DOHH2 (cell line): ENCODE results near the gene RBBP8NL.
A peak's percentile ranks its signal among the peaks of the same experiment; 100 is the strongest.

Experiments
- H3F3A ChIP-seq: fragments of 200-600 bp; sonication (generic), shearing (Covaris generic); 2 replicates; pipeline ENCODE4 v1.6.0; 2016; ENCODE audit warnings: antibody characterized with exemption, mild to moderate bottlenecking; ENCODE audit not compliant: control insufficient read depth, insufficient read depth
- H3K27ac ChIP-seq: fragments of 200-600 bp; sonication (generic); 2 replicates; pipeline ENCODE4 v1.5.1; 2014; ENCODE audit warnings: low read depth, mild to moderate bottlenecking, low read length, moderate library complexity
- H3K27me3 ChIP-seq: fragments of 200-600 bp; sonication (generic); 2 replicates; pipeline ENCODE4 v1.6.1; 2014; ENCODE audit warnings: mild to moderate bottlenecking, low read length, mixed read lengths; ENCODE audit not compliant: control insufficient read depth
- H3K36me3 ChIP-seq: fragments of 200-600 bp; sonication (generic); 2 replicates; pipeline ENCODE4 v1.6.1; 2014; ENCODE audit warnings: mild to moderate bottlenecking, low read length, moderate library complexity, mixed read lengths; ENCODE audit not compliant: control insufficient read depth
- H3K4me1 ChIP-seq: fragments of 200-600 bp; sonication (generic); 2 replicates; pipeline ENCODE4 v1.6.1; 2014; ENCODE audit warnings: mild to moderate bottlenecking, low read length, mixed read lengths; ENCODE audit not compliant: control insufficient read depth
- H3K4me2 ChIP-seq: fragments of 200-600 bp; sonication (generic); 2 replicates; pipeline ENCODE4 v1.6.0; 2014; ENCODE audit warnings: mild to moderate bottlenecking, low read length, moderate library complexity
- H3K4me3 ChIP-seq: fragments of 200-600 bp; sonication (generic); 2 replicates; pipeline ENCODE4 v1.5.1; 2014; ENCODE audit warnings: mild to moderate bottlenecking, low read length, mixed read lengths
- H3K79me2 ChIP-seq: fragments of 200-600 bp; sonication (generic); 2 replicates; pipeline ENCODE4 v1.6.1; 2014; ENCODE audit warnings: mild to moderate bottlenecking, low read length, mixed read lengths; ENCODE audit not compliant: control insufficient read depth
- H3K9me2 ChIP-seq: fragments of 200-600 bp; sonication (generic); replicated peaks from 2 replicates; pipeline ENCODE4 v1.6.1; 2014; ENCODE audit warnings: mild to moderate bottlenecking, low read length, mixed read lengths; ENCODE audit not compliant: control insufficient read depth
- H3K9me3 ChIP-seq: fragments of 200-600 bp; sonication (generic); 2 replicates; pipeline ENCODE4 v1.6.1; 2014; ENCODE audit warnings: antibody characterized with exemption, low read length, mixed read lengths; ENCODE audit not compliant: control insufficient read depth, insufficient read depth
- H4K20me1 ChIP-seq: fragments of 200-600 bp; sonication (generic); 2 replicates; pipeline ENCODE4 v1.6.0; 2014; ENCODE audit warnings: low read depth, mild to moderate bottlenecking, antibody characterized with exemption, low read length, moderate library complexity; ENCODE audit not compliant: control insufficient read depth, insufficient read depth
- CTCF ChIP-seq: fragments of 200-600 bp; sonication (generic); IDR thresholded peaks from one replicate; pipeline ENCODE4 v1.5.1; 2014; ENCODE audit warnings: antibody characterized with exemption, mild to moderate bottlenecking, low read depth, low read length; ENCODE audit not compliant: poor library complexity, severe bottlenecking
- EZH2phosphoT487 ChIP-seq: fragments of 200-600 bp; sonication (generic); IDR thresholded peaks from 2 replicates; pipeline ENCODE4 v1.6.1; 2017; ENCODE audit warnings: borderline replicate concordance, mild to moderate bottlenecking, antibody characterized with exemption, low read length, moderate library complexity, mixed read lengths

Gene RBBP8NL

GRCh38 chr20:62413896-62414481, 13.3 kb downstream of the RBBP8NL start:
- TF ChIP-seq EZH2phosphoT487 (no peak), CTCF (peak; percentile 24)
- H3K9me2 ChIP-seq = no peaks in the 10 kb centered on the region
- no peaks in the 10 kb centered on the region for H3K36me3 ChIP-seq

DNA sequence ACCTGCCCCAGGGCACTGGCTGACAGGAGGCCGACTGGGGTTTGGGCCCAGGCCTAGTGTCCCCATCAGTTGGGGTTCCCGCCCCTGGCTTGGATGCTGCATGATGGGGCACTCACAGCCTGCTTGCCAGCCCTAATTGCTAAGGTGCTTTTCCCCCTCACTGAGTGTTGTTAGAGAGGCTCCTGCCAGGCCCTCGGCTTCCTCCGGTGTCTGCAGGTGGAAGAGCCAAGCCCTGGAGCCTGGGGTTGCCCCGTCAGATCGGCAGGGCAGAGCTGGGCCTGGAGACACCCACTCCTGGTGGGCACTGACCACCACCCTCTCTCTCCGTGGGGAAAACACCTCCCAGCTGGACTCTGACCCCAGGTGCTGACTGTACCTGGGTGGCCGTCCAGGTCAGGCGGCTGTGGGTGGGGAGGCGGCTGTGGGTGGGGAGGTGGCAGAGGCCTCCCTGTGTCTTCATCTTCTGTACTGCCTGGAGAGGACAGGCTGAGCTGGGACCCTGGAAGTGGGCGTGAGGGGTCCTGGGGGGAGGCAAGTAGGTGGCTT, 14.2 kb downstream of the RBBP8NL start:
- H3K27me3 ChIP-seq = no peaks in the 10 kb centered on the region
- TF ChIP-seq EZH2phosphoT487 = no peak
- TF ChIP-seq CTCF = no peak
- H3K4me1 ChIP-seq = peaks cover 14% of the 10 kb centered on the region
- no peak overlapping the region for H3K4me3 ChIP-seq
- no peaks in the 10 kb centered on the region for H3K79me2 ChIP-seq
- H3F3A ChIP-seq = no peaks in the 10 kb centered on the region
- H3K4me2 ChIP-seq = no peak overlapping the region
- no peaks in the 10 kb centered on the region for H3K36me3 ChIP-seq
- H3K9me2 ChIP-seq = no peaks in the 10 kb centered on the region
- H4K20me1 ChIP-seq = no peaks in the 10 kb centered on the region
- H3K9me3 ChIP-seq = no peaks in the 10 kb centered on the region
- H3K27ac ChIP-seq = no peak overlapping the region

More at GRCh38 chr20:62413896-62414481, 13.3 kb downstream of the RBBP8NL start:
- Histone ChIP-seq H3K9me3 (no peaks in the 10 kb centered on the region), H3K27ac (no peak overlapping the region), H3F3A (no peaks in the 10 kb centered on the region), H3K4me3 (no peak overlapping the region), H3K27me3 (no peaks in the 10 kb centered on the region), H3K4me2 (no peak overlapping the region), H3K4me1 (peaks cover 14% of the 10 kb centered on the region), H3K79me2 (no peaks in the 10 kb centered on the region), H4K20me1 (no peaks in the 10 kb centered on the region)

DNA sequence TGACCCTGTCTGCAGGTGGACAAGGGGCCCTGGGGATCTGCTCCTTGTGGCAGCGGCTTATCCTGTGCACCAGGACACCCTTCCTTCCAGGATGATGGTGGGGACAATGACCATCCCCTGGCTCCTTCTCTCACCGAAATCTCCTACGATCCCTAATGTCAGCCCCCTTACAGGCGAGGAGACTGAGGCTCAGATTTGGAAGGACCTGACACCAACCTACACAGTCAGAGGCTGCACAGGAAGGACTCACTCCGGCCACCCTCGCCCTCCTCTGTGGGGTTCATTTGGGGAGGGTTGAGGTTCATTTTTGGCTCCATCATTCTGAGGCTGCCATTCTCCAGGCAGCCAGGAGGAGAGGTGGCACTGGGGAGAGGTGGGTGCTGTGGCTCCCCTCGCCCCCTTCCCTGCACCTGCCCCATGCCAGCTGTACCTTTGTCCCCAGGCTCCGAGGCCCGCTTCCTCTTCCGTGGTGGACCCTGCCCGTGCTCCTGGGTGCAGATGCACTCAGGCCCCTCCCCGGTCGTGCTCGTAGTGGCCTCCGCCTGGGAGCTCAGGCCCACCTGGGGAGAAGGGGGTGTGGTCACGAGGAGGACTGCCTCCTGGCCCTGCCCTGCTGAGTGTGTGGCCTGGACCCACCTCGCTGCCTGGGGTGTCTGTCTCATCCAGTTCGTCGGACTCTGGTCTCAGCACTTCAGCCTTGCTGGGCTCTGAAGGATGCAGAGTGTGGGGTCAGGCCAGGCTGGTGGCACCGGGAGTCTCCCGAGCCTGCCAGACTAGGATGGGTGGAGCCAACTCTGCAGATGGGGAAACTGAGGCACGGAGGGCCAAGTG, 14.9 kb downstream of the RBBP8NL start:
- H3K27ac ChIP-seq = no peak overlapping the region
- no peak overlapping the region for H3K4me2 ChIP-seq
- no peaks in the 10 kb centered on the region for H4K20me1 ChIP-seq
- peaks cover 21% of the 10 kb centered on the region for H3K4me1 ChIP-seq
- no peaks in the 10 kb centered on the region for H3K9me3 ChIP-seq
- no peaks in the 10 kb centered on the region for H3K36me3 ChIP-seq
- no peaks in the 10 kb centered on the region for H3K27me3 ChIP-seq
- no peaks in the 10 kb centered on the region for H3K79me2 ChIP-seq
- no peaks in the 10 kb centered on the region for H3F3A ChIP-seq
- H3K4me3 ChIP-seq = no peak overlapping the region
- H3K9me2 ChIP-seq = no peaks in the 10 kb centered on the region
- TF ChIP-seq EZH2phosphoT487 (no peak), CTCF (no peak)
